GM18873 (cell line): Measurements from ENCODE around the gene ALCAM.

ENCODE experiments used
- ATAC-seq: cut with Tn5 transposase; IDR thresholded peaks from one replicate; pipeline ENCODE4 v1.9.1; 2021; ENCODE audit warnings: mild to moderate bottlenecking, moderate library complexity, moderate number of reproducible peaks; ENCODE audit not compliant: unreplicated experiment, low FRiP score

Gene ALCAM

GRCh38 chr3:105466495-105467404 lies 100.0 kb downstream of the ALCAM start:
- no peak for ATAC-seq

- ATAC-seq = no peak
Observed at GRCh38 chr3:105470851-105471250, 104.1 kb downstream of the ALCAM start.

- no peak for ATAC-seq
Observed at GRCh38 chr3:105473521-105474223, 107.0 kb downstream of the ALCAM start.

GRCh38 chr3:105480768-105481167 lies 114.1 kb downstream of the ALCAM start:
- no peak for ATAC-seq

- no peak for ATAC-seq
Observed at GRCh38 chr3:105483476-105483875, 116.8 kb downstream of the ALCAM start.

GRCh38 chr3:105490045-105490444 lies 123.3 kb downstream of the ALCAM start:
- ATAC-seq = no peak

- ATAC-seq = no peak
Observed at GRCh38 chr3:105493305-105493892, 126.7 kb downstream of the ALCAM start.

GRCh38 chr3:105495021-105495420 lies 128.3 kb downstream of the ALCAM start:
- no peak for ATAC-seq

GRCh38 chr3:105496343-105496742 lies 129.6 kb downstream of the ALCAM start:
- no peak for ATAC-seq

- no peak for ATAC-seq
Observed at GRCh38 chr3:105497386-105497785, 130.7 kb downstream of the ALCAM start.

GRCh38 chr3:105499961-105500360 lies 133.3 kb downstream of the ALCAM start:
- no peak for ATAC-seq

GRCh38 chr3:105502333-105502732 lies 135.6 kb downstream of the ALCAM start:
- ATAC-seq = no peak

- no peak for ATAC-seq
Observed at GRCh38 chr3:105503191-105503593, 136.5 kb downstream of the ALCAM start.

GRCh38 chr3:105504440-105504951 lies 137.8 kb downstream of the ALCAM start:
- ATAC-seq = no peak

GRCh38 chr3:105505170-105505569 lies 138.5 kb downstream of the ALCAM start:
- no peak for ATAC-seq

GRCh38 chr3:105511031-105511430 lies 144.3 kb downstream of the ALCAM start:
- no peak for ATAC-seq

GRCh38 chr3:105512061-105512460 lies 145.4 kb downstream of the ALCAM start:
- ATAC-seq = no peak

GRCh38 chr3:105513042-105513441 lies 146.3 kb downstream of the ALCAM start:
- no peak for ATAC-seq

GRCh38 chr3:105513886-105514285 lies 147.2 kb downstream of the ALCAM start:
- ATAC-seq = no peak

- ATAC-seq = no peak
Observed at GRCh38 chr3:105515372-105515771, 148.7 kb downstream of the ALCAM start.

- no peak for ATAC-seq
Observed at GRCh38 chr3:105516972-105517371, 150.3 kb downstream of the ALCAM start.
